Activated T-helper 1 cell treated with anti-CD3 and anti-CD28 coated beads, Interleukin-2, amount 50 U/mL, for 16 hours (primary cell): ENCODE data around the gene FGF2.
"Not testable (repeated sequence)": the region's sequence is repeated elsewhere in the genome, so short reads cannot be mapped to it uniquely, and the experiment has no call there.

Source experiments
- DNase-seq, 2 donors: peaks; one replicate each; pipeline ENCODE4 v3.0.0-alpha.2; 2020; ENCODE audit warnings: low read depth in 1 of 2, low spot score in 1 of 2

FGF2 gene

DNA sequence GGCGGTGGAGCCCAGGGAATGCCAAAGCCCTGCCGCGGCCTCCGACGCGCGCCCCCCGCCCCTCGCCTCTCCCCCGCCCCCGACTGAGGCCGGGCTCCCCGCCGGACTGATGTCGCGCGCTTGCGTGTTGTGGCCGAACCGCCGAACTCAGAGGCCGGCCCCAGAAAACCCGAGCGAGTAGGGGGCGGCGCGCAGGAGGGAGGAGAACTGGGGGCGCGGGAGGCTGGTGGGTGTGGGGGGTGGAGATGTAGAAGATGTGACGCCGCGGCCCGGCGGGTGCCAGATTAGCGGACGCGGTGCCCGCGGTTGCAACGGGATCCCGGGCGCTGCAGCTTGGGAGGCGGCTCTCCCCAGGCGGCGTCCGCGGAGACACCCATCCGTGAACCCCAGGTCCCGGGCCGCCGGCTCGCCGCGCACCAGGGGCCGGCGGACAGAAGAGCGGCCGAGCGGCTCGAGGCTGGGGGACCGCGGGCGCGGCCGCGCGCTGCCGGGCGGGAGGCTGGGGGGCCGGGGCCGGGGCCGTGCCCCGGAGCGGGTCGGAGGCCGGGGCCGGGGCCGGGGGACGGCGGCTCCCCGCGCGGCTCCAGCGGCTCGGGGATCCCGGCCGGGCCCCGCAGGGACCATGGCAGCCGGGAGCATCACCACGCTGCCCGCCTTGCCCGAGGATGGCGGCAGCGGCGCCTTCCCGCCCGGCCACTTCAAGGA is at the start of gene FGF2:
FGF2 (plus strand) TSS at position 279 of the 705 bp plus-strand sequence; CDS start at position 623, 344 bp downstream.
- DNase-seq = no peak

DNA sequence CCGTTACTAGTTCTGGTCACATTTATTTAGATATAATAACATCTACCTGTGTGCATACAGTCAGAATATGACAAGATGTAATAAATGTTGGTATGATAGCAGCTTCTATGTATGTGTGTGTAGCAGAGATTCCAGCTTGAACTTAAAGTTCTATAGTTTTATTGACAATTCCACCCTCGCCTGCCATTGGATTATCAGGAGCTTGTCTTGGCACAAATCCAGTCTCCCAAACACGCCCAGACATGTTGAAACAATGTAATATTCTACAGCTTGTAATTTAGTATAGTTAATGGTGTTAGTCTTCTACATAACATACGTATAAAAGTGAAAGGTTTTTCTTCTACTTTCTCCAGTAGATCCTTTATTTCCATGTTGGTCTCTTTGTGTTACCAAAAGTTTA is 49.7 kb upstream of the FGF2 start:
- no peak for DNase-seq

DNA sequence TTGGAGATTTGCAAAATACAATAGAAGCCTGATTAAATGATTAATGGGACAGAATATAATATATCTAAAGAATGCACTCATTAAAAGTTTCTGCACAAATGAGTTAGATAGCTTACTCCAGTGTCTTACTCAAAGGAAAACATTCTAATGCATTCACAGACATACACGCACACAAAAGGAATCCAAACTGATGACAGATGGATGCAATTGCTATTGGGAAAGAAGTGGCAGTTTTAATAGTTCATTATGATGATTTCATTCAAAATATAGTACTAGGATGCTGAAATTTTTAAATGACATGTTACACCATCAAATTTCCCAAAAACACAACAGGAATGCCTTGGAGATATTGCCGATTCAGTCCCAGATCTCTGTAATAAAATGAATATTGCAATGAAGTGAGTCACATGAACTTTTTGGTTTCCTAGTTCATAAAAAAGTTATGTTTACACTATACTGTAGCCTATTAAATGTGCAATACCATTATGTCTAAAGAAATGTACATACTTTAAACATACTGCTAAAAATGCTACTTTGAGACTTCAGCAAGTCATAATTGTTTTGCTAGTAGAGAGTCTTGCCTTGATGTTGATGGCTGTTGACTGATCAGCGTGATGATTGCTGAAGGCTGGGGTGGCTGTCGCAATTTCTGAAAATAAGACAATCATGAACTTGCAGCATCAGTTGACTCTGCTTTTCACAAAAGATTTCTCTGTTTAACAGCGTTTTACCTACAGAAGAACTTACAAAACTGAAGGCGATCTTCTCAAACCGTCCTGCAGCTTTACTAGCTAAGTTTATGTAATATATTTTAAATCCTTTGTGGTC is 48.6 kb upstream of the FGF2 start:
- no peak for DNase-seq

DNA sequence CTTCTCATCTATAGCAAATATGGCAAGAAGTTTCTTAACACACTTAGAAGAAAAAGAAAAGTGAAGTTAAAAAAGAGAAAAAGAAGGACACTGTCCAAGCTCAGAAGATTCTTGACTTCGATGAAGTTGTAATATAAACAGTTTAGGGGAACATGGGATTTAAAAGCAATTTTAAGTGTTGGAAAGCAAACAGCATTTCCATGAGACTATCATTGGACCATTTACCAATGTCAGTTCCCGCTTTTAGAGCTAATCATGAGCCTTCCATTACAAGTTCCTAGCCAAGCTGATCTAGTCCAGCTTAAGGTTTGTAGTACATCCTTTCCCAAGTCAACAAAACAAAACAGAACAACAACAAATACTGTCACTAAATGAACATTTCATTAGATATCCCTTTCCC is 45.1 kb upstream of the FGF2 start:
- no peak for DNase-seq

DNA sequence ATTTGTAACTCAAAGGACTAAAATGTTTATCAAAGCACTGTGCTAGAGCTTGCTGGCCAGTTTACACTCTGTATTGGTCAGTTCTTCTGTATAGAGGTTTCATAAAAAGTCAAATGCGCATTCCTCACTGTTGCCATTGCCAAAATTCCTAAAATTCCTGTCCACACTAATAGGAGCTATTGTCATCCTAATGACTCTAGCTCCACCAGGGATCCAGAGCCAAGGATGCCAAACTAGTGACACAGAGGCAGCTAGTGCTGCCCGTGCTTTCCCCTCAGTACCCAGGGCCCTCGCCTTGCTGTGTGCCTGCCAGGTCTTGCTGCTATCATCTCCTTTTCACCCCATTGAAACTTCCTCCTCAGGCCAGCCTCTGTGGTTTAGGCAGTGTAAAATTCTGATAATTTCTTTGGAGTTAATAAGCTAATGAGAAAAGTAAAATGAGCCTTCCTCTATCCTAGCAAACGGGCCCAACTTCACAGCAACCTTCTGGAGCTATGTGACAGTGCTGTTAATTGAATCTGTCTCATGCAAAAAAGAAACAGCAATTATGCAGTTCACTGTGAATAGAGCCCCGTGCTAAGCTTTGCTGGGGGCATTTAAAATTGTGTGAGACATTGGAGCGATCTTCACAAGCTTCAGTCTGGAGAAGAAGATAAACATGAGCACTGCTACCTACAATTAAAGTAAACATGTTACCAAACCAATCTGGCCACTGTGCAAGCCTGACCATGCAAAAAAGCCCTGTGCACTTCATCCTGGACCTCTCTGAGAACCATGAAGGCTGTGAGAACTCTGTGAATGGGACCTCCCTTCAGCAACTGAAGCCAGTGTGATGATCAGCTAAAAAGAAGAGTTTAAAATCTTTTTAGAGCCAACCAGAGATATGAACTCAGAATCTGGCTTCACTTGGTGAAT is 43.1 kb upstream of the FGF2 start:
- no peak for DNase-seq

DNA sequence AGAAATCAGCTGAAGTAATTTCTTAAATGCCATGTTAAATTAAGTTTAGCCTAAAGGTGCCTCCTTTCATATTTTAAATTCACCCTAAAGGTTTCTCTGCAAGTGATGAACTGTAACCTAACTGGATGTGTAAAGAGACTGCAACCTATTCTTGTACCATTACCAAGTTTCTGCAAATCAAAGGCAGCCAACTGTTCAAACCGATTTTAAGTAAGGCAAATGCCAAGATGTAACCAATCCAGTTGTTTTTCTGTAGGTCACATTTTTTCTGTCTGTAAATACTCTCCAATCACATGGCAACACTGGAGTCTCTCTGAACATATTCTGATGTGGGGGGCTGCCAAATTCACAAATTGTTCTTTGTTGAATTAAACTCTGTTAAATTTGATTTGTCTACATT is 42.4 kb upstream of the FGF2 start:
- DNase-seq = no peak

DNA sequence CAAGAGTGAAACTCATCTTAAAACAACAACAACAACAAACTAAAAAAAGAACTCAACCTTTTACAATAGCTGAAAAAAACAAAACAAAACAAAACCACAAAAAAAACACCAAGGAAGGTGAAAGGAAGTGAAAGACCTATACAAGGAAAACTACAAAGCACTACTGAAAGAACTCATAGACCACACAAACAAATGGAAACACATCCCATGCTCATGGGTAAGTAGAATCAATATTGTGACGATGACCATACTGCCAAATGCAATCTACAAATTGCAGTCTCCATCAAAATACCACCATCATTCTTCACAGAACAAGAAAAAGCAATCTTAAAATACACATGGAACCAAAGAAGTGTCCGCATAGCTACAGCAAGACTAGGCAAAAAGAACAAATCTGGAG is 41.5 kb upstream of the FGF2 start:
- DNase-seq = no peak

DNA sequence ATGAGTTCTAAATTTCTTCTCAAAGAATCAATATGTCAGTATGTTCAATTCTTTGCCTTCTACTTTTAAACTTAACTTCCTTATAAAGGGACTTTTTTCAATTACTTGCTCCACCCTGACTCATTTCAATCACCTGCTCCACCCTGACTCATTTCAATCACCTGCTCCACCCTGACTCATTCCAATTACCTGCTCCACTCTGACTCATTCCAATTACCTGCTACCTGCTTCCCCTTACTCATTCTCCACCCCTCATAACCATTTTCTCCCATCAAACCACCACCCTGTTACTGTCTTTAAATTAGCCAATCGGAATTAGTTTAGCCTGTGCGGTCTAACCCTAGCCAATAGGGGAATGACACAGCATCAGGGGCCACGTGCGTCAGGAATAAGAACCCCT is 40.3 kb upstream of the FGF2 start:
- not testable (repeated sequence) for DNase-seq

DNA sequence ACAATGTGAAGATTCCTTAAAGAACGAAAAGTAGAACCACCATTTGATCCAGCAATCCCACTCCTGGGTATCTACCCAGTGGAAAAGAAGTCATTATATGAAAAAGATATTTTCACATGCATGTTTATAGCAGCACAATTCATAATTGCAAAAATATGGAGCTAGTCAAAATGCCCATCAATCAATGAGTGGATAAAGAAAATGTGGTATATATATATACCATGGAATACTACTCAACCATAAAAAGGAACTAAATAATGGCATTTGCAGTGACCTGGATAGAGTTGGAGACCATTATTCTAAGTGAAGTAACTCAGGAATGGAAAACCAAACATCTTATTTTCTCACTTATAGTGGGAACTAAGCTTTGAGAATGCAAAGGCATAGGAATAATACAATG is 39.7 kb upstream of the FGF2 start:
- not testable (repeated sequence) for DNase-seq

DNA sequence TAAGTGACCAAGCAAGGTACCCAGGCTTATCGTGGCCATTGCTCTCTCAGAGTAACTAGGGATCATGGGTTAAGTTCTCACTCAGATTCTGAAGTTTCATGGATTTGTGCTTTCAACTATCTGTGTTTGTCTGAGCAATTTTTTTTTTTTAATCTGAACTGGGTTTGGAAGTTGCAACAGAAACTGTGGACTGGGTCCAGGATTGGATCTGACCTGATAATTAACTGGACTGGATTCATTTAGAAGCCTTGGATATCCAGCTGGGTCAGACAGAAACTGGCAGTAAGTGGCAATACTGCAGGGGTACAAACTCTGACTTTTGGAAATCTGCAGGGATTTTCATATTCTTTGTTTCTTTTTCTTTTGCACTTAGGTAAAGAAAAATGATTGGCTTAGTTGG is 38.7 kb upstream of the FGF2 start:
- DNase-seq = no peak

DNA sequence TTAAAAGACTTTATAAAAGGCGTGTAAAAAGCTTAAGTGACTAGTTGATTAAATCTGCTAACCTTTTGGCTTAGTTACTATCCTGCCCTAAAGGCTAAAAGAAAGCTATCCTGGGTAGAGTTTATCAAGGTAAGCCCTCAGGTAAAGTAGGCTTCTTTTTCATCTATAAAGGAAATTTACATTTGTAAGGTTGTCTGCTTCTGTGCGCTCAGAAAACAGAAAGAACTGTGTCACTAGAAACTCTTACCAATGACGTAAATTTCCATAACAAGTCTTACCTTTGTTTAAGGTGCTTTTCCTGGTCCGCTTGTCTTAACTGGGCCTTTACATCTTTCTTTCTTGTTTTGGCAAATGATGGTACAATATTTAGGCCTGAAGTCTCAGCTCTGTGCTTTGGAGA is 37.7 kb upstream of the FGF2 start:
- no peak for DNase-seq

DNA sequence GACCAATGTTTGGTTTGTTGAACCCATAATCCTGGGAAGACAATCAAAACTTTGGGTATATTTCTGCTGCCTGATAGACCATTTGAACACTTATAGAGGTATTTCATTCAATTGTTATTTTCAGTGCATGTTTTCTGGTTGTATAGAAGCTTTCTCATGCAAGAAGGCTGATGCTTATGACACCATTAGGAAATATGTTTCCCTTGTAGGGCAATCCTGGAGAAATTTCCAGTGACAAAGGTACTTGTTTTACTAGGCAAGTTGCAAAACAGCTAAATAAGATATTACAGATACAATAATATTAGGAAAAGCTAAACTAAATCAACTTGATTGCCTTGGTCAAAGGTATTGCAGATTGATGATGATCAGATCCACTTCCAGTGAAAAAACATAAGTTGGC is 32.8 kb upstream of the FGF2 start:
- DNase-seq = no peak

DNA sequence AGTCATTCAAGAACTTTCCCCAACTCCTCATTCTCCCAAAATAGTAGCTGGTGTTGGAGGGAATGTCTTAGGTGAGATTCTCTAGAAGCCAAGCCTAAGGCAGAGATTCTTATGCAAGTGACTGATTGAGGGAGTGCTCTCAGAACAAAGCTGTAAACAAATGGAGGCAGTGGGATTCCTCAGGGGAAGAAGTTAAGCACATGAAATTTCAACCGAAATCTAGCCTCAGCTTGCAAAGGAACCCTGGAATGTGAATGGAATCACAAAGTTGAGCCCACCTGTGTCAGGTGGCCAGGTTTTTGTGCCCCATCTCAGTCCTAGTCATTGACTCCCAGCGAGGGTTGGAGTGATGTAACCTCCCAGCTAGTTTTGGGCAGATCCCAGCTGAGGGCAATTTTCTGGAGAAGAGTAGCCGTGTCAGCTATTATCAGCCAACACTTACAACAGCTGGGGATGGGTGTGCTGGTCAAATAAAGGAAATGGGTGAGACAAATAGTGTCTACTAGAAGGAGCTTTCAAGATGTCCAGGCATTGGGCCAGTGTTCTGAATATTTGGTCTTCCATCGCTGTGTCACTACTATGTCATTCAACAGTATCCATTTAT is 29.7 kb upstream of the FGF2 start:
- no peak for DNase-seq

DNA sequence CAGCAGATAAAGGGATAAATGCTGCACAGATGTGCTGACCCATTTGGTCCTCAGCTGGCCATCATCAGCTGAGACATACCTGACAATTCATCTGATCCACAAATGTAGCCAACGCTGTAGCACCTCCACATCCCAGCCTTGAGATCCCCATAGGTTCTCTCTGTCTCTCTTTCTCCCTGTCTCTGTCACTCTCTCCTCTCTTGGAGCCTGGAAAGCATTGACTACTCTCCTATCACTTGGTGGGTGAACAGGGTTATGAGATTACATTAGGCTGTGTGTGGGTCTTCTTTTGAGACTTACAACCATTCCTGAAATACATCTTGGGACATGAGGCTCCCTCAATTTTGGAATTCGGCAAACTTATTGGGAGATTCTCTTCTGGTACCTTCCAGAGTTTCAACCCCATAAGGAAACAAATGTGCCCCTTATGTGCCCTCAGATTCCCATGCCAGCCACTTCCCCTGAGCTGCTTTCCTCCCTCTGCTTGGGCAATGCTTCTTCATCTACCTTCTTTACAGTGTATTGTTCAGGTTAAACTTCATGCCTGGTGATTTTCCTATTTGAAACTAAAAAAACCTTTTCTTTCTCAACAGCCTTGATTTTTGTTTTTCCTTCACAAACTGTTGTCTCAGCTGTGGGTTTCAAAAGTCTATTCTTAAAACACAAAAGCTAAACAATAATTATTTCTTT is 29.1 kb upstream of the FGF2 start:
- DNase-seq = no peak

DNA sequence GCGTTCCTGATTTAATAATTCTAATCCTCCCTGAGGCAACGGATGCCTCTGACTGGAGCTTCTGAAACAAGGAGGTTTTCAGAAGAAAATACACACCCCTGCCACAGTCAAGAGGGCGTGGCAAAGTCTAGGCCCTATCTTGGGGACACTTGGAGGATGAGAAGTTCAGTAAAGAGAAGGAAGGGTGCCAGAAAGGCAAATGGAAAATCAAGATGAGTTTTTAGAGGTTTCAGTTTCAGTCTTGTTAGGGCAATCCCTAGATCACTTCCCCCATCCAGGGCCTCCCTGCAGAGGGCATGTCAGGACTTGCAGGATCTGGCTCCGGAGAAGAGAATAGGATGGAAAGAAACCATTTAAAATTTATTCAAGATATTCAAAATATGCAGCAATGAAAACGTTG is 28.5 kb upstream of the FGF2 start:
- no peak for DNase-seq

DNA sequence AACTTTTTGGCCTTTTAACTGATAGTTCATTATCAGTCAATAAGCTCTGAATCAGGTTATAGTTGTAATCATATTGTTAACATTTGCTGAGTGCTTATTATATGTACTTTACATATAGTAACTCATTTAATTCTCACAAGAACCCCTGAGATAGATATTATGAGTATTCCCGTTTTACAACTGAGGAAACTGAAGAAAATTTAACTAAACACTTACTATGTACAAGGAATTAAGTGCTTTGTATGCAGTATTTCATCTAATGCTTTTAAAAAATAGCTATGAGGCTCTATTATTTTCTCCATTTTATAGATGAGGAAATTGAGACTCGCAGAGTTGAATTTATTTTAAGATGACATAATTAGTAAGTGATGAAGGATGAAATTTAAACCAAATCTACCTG is 27.7 kb upstream of the FGF2 start:
- no peak for DNase-seq

DNA sequence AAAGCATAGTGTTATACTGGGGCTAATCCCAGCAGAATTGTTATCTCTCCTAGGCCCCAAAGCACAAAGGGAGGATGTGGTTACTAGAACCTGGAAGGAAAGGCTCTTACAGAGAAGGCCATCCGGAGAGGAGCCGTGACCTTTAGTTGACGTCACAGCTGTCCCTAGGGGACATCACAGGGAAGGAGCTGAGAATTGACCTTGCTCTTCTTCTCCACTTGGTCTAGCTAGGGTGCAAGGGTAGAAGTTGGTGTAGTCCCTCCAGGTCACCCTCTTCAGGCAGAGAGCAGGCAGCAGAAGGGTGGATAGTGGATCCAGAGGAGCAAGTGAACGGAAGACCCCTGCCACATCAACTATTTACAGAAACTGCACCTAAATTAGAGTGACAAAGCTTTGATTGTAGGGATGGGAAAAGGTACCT is 22.8 kb upstream of the FGF2 start:
- DNase-seq = no peak

DNA sequence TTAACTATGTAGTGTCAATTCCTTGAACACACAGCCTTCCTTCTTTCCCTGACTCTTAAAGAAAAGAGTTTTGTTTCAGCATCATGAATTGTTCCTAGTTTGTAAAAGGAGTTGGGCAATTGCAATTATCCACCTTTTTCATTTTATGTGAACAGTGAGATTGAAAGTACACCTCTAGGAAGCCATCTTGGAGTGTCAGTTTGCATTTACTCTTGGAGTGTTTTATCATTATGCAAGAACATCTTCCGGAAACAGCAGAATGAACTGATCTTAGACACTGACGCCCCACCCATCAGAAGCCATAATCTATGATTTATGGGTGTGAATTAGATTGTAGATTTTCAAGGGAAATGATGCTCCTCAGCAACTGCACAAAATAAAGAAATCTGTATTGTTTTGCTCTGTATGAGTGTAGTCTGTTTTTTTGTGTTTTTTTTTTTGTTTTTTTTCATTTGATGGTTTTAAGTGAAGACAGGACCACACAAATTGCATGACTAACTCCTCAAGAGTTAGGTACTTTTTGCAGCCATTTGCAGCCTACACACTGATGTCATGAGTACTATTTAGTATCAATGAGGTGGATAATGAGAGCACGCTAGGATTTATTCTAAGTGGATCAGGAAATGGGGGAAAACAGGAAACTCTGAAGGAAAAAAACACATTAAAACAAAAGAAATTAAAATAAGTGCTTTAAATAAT is 19.5 kb upstream of the FGF2 start:
- DNase-seq = no peak

DNA sequence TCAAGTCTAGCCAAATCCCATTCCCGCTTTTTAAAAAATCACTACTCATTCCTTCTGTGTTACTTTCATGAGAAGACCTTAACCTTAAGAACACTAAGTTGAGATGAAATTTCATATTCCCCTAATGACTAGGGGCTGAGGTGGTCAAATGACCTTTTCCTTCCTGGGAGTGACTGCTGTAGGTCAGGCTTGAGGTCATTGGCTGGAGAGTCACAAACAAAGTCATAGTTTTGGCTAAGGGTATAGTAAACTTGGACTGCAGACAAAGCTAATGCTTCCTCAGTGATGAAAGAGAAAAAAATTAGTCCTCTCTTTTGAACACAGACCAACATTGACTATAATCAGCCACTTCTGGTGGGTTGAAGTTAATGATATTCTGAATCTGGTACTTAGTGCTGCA is 16.0 kb upstream of the FGF2 start:
- no peak for DNase-seq

DNA sequence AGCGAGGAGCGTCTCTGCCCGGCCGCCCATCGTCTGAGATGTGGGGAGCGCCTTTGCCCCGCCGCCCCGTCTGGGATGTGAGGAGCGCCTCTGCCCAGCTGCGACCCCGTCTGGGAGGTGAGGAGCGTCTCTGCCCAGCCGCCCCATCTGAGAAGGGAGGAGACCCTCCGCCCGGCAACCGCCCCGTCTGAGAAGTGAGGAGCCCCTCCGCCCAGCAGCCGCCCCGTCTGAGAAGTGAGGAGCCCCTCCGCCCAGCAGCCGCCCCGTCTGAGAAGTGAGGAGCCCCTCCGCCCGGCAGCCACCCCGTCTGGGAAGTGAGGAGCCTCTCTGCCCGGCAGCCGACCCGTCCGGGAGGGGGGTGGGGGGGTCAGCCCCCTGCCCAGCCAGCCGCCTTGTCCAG is 14.8 kb upstream of the FGF2 start:
- DNase-seq = not testable (repeated sequence)
